Activated CD8-positive, alpha-beta memory T cell treated with anti-CD3 and anti-CD28 coated beads, Interleukin-2, amount 10 ng/mL, durations not matched to agents 7 days and 5 days (primary cell): ENCODE measurements around the gene GPR39. TPM values are rescaled to one million over a fixed set of nuclear protein-coding genes. Genes with fewer than 3 reads are reported as not detected.

Source experiments
- ATAC-seq: fragments of 150-1000 bp; cut with Tn5 transposase; one replicate; pipeline ENCODE4 v1.10.0; 2021; ENCODE audit warnings: moderate library complexity
- CTCF ChIA-PET: fragments of 350-600 bp; sonication (Branson Sonifier 250); formaldehyde crosslinking; loops from one replicate; lab custom pipeline; 2021; ENCODE audit warnings: antibody characterized with exemption; lab: Charles Lee
- DNase-seq: peaks from one replicate; pipeline ENCODE4 v3.0.0-alpha.2; 2020
- H3K27ac Mint-ChIP-seq: one replicate; pipeline ENCODE4 v1.8.0; 2021; ENCODE audit warnings: mild to moderate bottlenecking, mixed read lengths
- H3K27me3 Mint-ChIP-seq: one replicate; pipeline ENCODE4 v1.8.0; 2021; ENCODE audit warnings: mixed read lengths
- H3K36me3 Mint-ChIP-seq: one replicate; pipeline ENCODE4 v1.8.0; 2021; ENCODE audit warnings: mild to moderate bottlenecking, mixed read lengths
- H3K4me1 Mint-ChIP-seq: one replicate; pipeline ENCODE4 v1.8.0; 2021; ENCODE audit warnings: mixed read lengths
- H3K4me3 Mint-ChIP-seq: one replicate; pipeline ENCODE4 v1.8.0; 2021; ENCODE audit warnings: mild to moderate bottlenecking, moderate library complexity, mixed read lengths
- H3K9me3 Mint-ChIP-seq: one replicate; pipeline ENCODE4 v1.8.0; 2022; ENCODE audit warnings: low read depth, mixed read lengths
- total RNA-seq, 2 experiments: library from RNA; stranded (reverse); gene quantifications; one replicate each; pipeline ENCODE4 v1.2.3, GENCODE V29; 2021

Gene GPR39
- total RNA-seq, 2 experiments from 2014 or later = not detected

GRCh38 chr2:132621131-132621875 is 204.7 kb downstream of the GPR39 start:
- no peak for ATAC-seq
- Mint-ChIP-seq H3K9me3 (peaks cover 2% of the 10 kb centered on the region), H3K4me1 (no peaks in the 10 kb centered on the region), H3K27me3 (no peaks in the 10 kb centered on the region), H3K4me3 (no peak overlapping the region), H3K27ac (no peak overlapping the region), H3K36me3 (no peaks in the 10 kb centered on the region)
- CTCF ChIA-PET = interaction anchor here (0.6 kb wide), 1 partner anchor 29 kb away, joined by 4 read pairs; no protein-coding TSS in a partner anchor
- no peak for DNase-seq

- H3K4me1 Mint-ChIP-seq = no peaks in the 10 kb centered on the region
- no peak for ATAC-seq
- CTCF ChIA-PET = no interaction called here
Measured at GRCh38 chr2:132623096-132623839, 206.7 kb downstream of the GPR39 start.

GRCh38 chr2:132627536-132627935 is 210.9 kb downstream of the GPR39 start:
- CTCF ChIA-PET = no interaction called here
- Mint-ChIP-seq H3K27me3 (no peaks in the 10 kb centered on the region), H3K4me1 (no peaks in the 10 kb centered on the region), H3K9me3 (peaks cover 2% of the 10 kb centered on the region), H3K4me3 (no peak overlapping the region), H3K27ac (no peak overlapping the region), H3K36me3 (no peaks in the 10 kb centered on the region)
- DNase-seq = no peak
- no peak for ATAC-seq

More at GRCh38 chr2:132623096-132623839, 206.7 kb downstream of the GPR39 start:
- no peaks in the 10 kb centered on the region for H3K27me3 Mint-ChIP-seq
- H3K4me3 Mint-ChIP-seq = no peak overlapping the region
- no peak overlapping the region for H3K27ac Mint-ChIP-seq
- peaks cover 2% of the 10 kb centered on the region for H3K9me3 Mint-ChIP-seq
- no peaks in the 10 kb centered on the region for H3K36me3 Mint-ChIP-seq
- DNase-seq = no peak

GRCh38 chr2:132632000-132632649 is 215.5 kb downstream of the GPR39 start:
- ATAC-seq (no peak), DNase-seq (no peak)
- Mint-ChIP-seq H3K4me1 (no peaks in the 10 kb centered on the region), H3K9me3 (peaks cover 5% of the 10 kb centered on the region), H3K36me3 (no peaks in the 10 kb centered on the region), H3K4me3 (no peak overlapping the region), H3K27ac (no peak overlapping the region), H3K27me3 (no peaks in the 10 kb centered on the region)
- CTCF ChIA-PET = no interaction called here

- no peak overlapping the region for H3K4me3 Mint-ChIP-seq
- no peaks in the 10 kb centered on the region for H3K4me1 Mint-ChIP-seq
- H3K9me3 Mint-ChIP-seq = peaks cover 5% of the 10 kb centered on the region
- no peak for ATAC-seq
- CTCF ChIA-PET = no interaction called here
- no peaks in the 10 kb centered on the region for H3K27me3 Mint-ChIP-seq
- DNase-seq = no peak
- no peaks in the 10 kb centered on the region for H3K36me3 Mint-ChIP-seq
- no peak overlapping the region for H3K27ac Mint-ChIP-seq
Measured at GRCh38 chr2:132633635-132634034, 217.0 kb downstream of the GPR39 start.

- no peak overlapping the region for H3K4me3 Mint-ChIP-seq
- peaks cover 5% of the 10 kb centered on the region for H3K9me3 Mint-ChIP-seq
- DNase-seq = no peak
- CTCF ChIA-PET = no interaction called here
- no peaks in the 10 kb centered on the region for H3K36me3 Mint-ChIP-seq
- no peak overlapping the region for H3K27ac Mint-ChIP-seq
- H3K27me3 Mint-ChIP-seq = no peaks in the 10 kb centered on the region
- H3K4me1 Mint-ChIP-seq = no peaks in the 10 kb centered on the region
- ATAC-seq = no peak
Measured at GRCh38 chr2:132636346-132636745, 219.7 kb downstream of the GPR39 start.

- no peak for ATAC-seq
- no peaks in the 10 kb centered on the region for H3K27me3 Mint-ChIP-seq
- H3K4me1 Mint-ChIP-seq = no peaks in the 10 kb centered on the region
- H3K36me3 Mint-ChIP-seq = no peaks in the 10 kb centered on the region
- H3K9me3 Mint-ChIP-seq = peaks cover 5% of the 10 kb centered on the region
- H3K27ac Mint-ChIP-seq = no peak overlapping the region
- no peak overlapping the region for H3K4me3 Mint-ChIP-seq
- CTCF ChIA-PET = no interaction called here
- DNase-seq = no peak
Measured at GRCh38 chr2:132638313-132639040, 221.9 kb downstream of the GPR39 start.

- Mint-ChIP-seq H3K4me3 (no peak overlapping the region), H3K27me3 (no peaks in the 10 kb centered on the region), H3K9me3 (no peaks in the 10 kb centered on the region), H3K27ac (no peak overlapping the region), H3K36me3 (no peaks in the 10 kb centered on the region), H3K4me1 (no peaks in the 10 kb centered on the region)
- no peak for DNase-seq
- no peak for ATAC-seq
- CTCF ChIA-PET = no interaction called here
Measured at GRCh38 chr2:132640116-132640515, 223.5 kb downstream of the GPR39 start.

- Mint-ChIP-seq H3K4me3 (no peak overlapping the region), H3K27me3 (no peaks in the 10 kb centered on the region), H3K27ac (no peak overlapping the region), H3K9me3 (no peaks in the 10 kb centered on the region), H3K36me3 (no peaks in the 10 kb centered on the region), H3K4me1 (no peaks in the 10 kb centered on the region)
- no peak for DNase-seq
- ATAC-seq = no peak
- CTCF ChIA-PET = no interaction called here
Measured at GRCh38 chr2:132641819-132642218, 225.2 kb downstream of the GPR39 start.

GRCh38 chr2:132642415-132642814 is 225.8 kb downstream of the GPR39 start:
- DNase-seq (no peak), ATAC-seq (no peak)
- Mint-ChIP-seq H3K9me3 (no peaks in the 10 kb centered on the region), H3K36me3 (no peaks in the 10 kb centered on the region), H3K27ac (no peak overlapping the region), H3K4me1 (no peaks in the 10 kb centered on the region), H3K4me3 (no peak overlapping the region), H3K27me3 (no peaks in the 10 kb centered on the region)
- CTCF ChIA-PET = no interaction called here

- Mint-ChIP-seq H3K4me3 (no peak overlapping the region), H3K36me3 (no peaks in the 10 kb centered on the region), H3K4me1 (no peaks in the 10 kb centered on the region), H3K9me3 (no peaks in the 10 kb centered on the region), H3K27ac (no peak overlapping the region), H3K27me3 (no peaks in the 10 kb centered on the region)
- ATAC-seq = no peak
- CTCF ChIA-PET = no interaction called here
- no peak for DNase-seq
Measured at GRCh38 chr2:132645176-132645575, 228.6 kb downstream of the GPR39 start.

GRCh38 chr2:132645722-132646539 is 229.3 kb downstream of the GPR39 start:
- ATAC-seq (no peak), DNase-seq (no peak)
- Mint-ChIP-seq H3K4me1 (no peaks in the 10 kb centered on the region), H3K4me3 (no peak overlapping the region), H3K27me3 (no peaks in the 10 kb centered on the region), H3K36me3 (no peaks in the 10 kb centered on the region), H3K9me3 (no peaks in the 10 kb centered on the region), H3K27ac (no peak overlapping the region)
- CTCF ChIA-PET = no interaction called here
